GM19438 (cell line): ENCODE data around the gene MFAP2.

Source experiments
- ATAC-seq: cut with Tn5 transposase; IDR thresholded peaks from one replicate; pipeline ENCODE4 v1.9.1; 2021; ENCODE audit warnings: low read depth; ENCODE audit not compliant: unreplicated experiment

MFAP2 gene

GRCh38 chr1:17008208-17008855 lies 27.9 kb upstream of the MFAP2 start:
- no peak for ATAC-seq

- no peak for ATAC-seq
Measured at GRCh38 chr1:17007121-17007520, 26.7 kb upstream of the MFAP2 start.

- ATAC-seq: no peak
Measured at GRCh38 chr1:17005365-17005740, 24.9 kb upstream of the MFAP2 start.

- no peak for ATAC-seq
Measured at GRCh38 chr1:17004466-17005364, 24.3 kb upstream of the MFAP2 start.

- ATAC-seq: no peak
Measured at GRCh38 chr1:17002524-17002902, 22.1 kb upstream of the MFAP2 start.

- ATAC-seq: no peak
Measured at GRCh38 chr1:17001760-17002523, 21.5 kb upstream of the MFAP2 start.

- no peak for ATAC-seq
Measured at GRCh38 chr1:16999863-17000262, 19.4 kb upstream of the MFAP2 start.

GRCh38 chr1:16998589-16998988 lies 18.2 kb upstream of the MFAP2 start:
- no peak for ATAC-seq

- ATAC-seq: no peak
Measured at GRCh38 chr1:16996845-16997244, 16.4 kb upstream of the MFAP2 start.

GRCh38 chr1:16993521-16994038 lies 13.2 kb upstream of the MFAP2 start:
- ATAC-seq: no peak

GRCh38 chr1:16992675-16993074 lies 12.3 kb upstream of the MFAP2 start:
- no peak for ATAC-seq

- ATAC-seq: no peak
Measured at GRCh38 chr1:16992102-16992501, 11.7 kb upstream of the MFAP2 start.

- ATAC-seq: no peak
Measured at GRCh38 chr1:16991571-16991970, 11.2 kb upstream of the MFAP2 start.

GRCh38 chr1:16989676-16990391 lies 9.4 kb upstream of the MFAP2 start:
- no peak for ATAC-seq

GRCh38 chr1:16988210-16988609 lies 7.8 kb upstream of the MFAP2 start:
- ATAC-seq: no peak

GRCh38 chr1:16986962-16987361 lies 6.5 kb upstream of the MFAP2 start:
- ATAC-seq: no peak

GRCh38 chr1:16986560-16986959 lies 6.1 kb upstream of the MFAP2 start:
- ATAC-seq: no peak

GRCh38 chr1:16986113-16986512 lies 5.7 kb upstream of the MFAP2 start:
- no peak for ATAC-seq

- no peak for ATAC-seq
Measured at GRCh38 chr1:16984717-16985116, 4.3 kb upstream of the MFAP2 start.

- no peak for ATAC-seq
Measured at GRCh38 chr1:16983649-16984048, 3.2 kb upstream of the MFAP2 start.
